Suprapubic skin (tissue), 4 donors: ENCODE results near the gene PAEP. TPM values are rescaled to one million over a fixed set of nuclear protein-coding genes. Genes with fewer than 3 reads are reported as not detected.

Experiments
- DNase-seq, 2 donors: peaks; one replicate each; pipeline ENCODE4 v3.0.0-alpha.2; 2019; ENCODE audit warnings: low spot score in 2 of 2
- H3K27ac ChIP-seq: fragments of 200-600 bp; sonication (generic); one replicate; pipeline ENCODE4 v1.5.1; 2019
- H3K27me3 ChIP-seq: fragments of 200-600 bp; sonication (generic); one replicate; pipeline ENCODE4 v1.5.1; 2019
- H3K36me3 ChIP-seq: fragments of 200-600 bp; sonication (generic); one replicate; pipeline ENCODE4 v1.5.1; 2019
- H3K4me1 ChIP-seq: fragments of 200-600 bp; sonication (generic); one replicate; pipeline ENCODE4 v1.5.1; 2019
- H3K4me3 ChIP-seq: fragments of 200-600 bp; sonication (generic); one replicate; pipeline ENCODE4 v1.5.1; 2019; ENCODE audit warnings: mild to moderate bottlenecking
- H3K9me3 ChIP-seq: fragments of 200-600 bp; sonication (generic); one replicate; pipeline ENCODE4 v1.5.1; 2019
- CTCF ChIP-seq, 2 donors: fragments of 200-600 bp in 1 of 2; fragments of 450-650 bp in 1 of 2; sonication (generic) in 1 of 2; IDR thresholded peaks; one replicate each; pipeline ENCODE4 v1.5.1; 2016 to 2019; ENCODE audit warnings: antibody characterized with exemption in 2 of 2, mild to moderate bottlenecking in 1 of 2, moderate library complexity in 1 of 2
- EP300 ChIP-seq: sonication (generic); formaldehyde crosslinking; IDR thresholded peaks from one replicate; pipeline ENCODE4 v1.6.1; 2017; ENCODE audit warnings: antibody characterized with exemption
- POLR2A ChIP-seq, 2 donors: fragments of 450-650 bp; IDR thresholded peaks; one replicate each; pipeline ENCODE4 v1.6.1; 2017; ENCODE audit warnings: antibody characterized with exemption in 2 of 2, mild to moderate bottlenecking in 2 of 2, moderate library complexity in 2 of 2
- POLR2AphosphoS5 ChIP-seq, 3 donors: sonication (generic); formaldehyde crosslinking; IDR thresholded peaks; one replicate each; pipeline ENCODE4 v1.6.1; 2017; ENCODE audit warnings: antibody characterized with exemption in 3 of 3
- WGBS: methylation state at CpG from one replicate; pipeline ENCODE4 v1.1.5; 2018; 5-methylcytosine and 5-hydroxymethylcytosine counted together
- total RNA-seq, 4 donors: library from RNA; depleted of rRNA; stranded (reverse); fragments of >200 nt; gene quantifications; one replicate each; pipeline ENCODE4 v1.1.0, GENCODE V29; 2016

Gene PAEP
- total RNA-seq, 4 donors from 2014 or later = 5.6 TPM; not detected in 3

DNA sequence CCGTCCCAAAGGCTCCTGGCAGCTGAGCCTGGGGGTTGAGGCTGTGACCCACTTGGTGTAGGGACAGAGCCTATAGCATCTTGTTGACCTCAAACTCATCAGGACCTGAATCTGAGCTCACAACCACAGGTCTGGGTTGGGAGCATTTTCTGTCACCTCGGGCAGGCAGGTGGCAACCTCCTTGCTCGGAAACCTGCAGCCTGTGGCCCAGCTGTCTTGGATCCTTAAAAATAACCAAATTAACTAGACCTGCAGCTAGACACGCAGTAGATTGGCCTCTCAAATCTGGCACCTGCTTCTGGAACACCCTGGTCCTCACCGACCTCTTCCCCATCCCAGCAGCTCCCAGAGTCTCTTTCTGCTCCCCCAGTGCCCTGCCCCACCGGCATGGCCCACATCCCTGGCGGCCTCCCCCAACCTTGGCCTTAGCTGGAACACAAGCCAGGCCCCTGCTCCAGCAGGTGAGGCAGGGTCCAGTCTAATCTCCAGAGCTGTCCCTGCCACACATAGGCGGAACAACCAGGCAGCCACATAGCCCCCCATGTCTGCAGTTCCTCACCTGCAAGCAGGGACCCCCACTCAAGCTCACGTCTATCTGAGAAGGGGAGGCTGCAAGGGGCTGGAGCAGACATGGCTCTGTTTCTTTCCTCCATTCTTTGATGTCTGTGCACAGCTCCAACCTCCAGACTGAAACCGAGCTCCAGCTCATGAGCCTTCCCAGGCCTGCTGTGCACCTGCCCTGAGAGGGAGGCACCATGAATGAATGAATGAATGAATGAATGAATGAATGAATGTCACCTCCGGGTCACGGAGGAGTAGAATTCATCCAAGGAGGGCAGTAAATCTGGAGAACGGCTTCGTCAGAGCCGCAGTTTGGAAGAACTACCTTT is 28.3 kb downstream of the PAEP start:
- H3K9me3 ChIP-seq = no peaks in the 10 kb centered on the region
- H3K27me3 ChIP-seq = peaks cover 30% of the 10 kb centered on the region
- no peak for TF ChIP-seq CTCF (IDR thresholded peaks at IDR 0.05)
- no peaks in the 10 kb centered on the region for H3K36me3 ChIP-seq
- no peak for DNase-seq
- H3K4me1 ChIP-seq = no peaks in the 10 kb centered on the region
- H3K4me3 ChIP-seq = no peak overlapping the region
- 73% methylated on average over 15 of the region's 15 CpGs for WGBS
- no peak overlapping the region for H3K27ac ChIP-seq

DNA sequence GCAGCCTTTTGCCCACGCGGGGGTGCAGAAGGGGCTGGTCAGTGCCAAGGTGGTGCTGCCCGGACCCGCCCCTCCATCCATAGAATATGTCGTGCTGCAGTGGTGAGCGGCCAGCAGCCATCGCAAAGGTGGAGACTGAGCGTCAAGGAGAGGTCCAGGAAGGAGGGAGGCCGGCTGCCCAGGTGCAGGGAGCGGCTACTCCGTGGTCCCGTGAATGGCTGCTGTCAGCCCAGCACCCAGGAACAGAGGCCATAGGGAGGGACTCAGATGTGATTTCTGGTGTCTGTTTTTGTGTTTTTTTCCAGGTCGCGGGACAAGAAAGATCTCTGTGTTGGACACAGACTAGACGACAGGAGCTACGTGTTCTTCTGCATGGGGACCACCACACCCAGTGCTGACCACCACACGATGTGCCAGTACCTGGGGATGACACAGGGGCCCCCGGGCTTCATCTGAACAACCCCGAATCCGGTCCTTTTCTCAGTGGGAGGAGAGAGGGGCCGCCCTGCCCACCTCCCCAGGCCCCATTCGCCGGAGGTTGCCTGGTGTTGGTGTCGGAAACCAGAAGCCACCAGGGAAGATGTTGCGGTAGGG is 29.0 kb downstream of the PAEP start:
- Histone ChIP-seq H3K4me1 (no peaks in the 10 kb centered on the region), H3K27ac (no peak overlapping the region), H3K27me3 (peaks cover 30% of the 10 kb centered on the region), H3K4me3 (no peak overlapping the region), H3K9me3 (no peaks in the 10 kb centered on the region), H3K36me3 (no peaks in the 10 kb centered on the region)
- DNase-seq = no peak
- WGBS = 75% methylated on average over 25 of the region's 25 CpGs
- TF ChIP-seq CTCF (IDR thresholded peaks at IDR 0.05) (no peak), POLR2AphosphoS5 (IDR thresholded peaks at IDR 0.05) (no peak), POLR2A (IDR thresholded peaks at IDR 0.05) (no peak), EP300 (no peak)

DNA sequence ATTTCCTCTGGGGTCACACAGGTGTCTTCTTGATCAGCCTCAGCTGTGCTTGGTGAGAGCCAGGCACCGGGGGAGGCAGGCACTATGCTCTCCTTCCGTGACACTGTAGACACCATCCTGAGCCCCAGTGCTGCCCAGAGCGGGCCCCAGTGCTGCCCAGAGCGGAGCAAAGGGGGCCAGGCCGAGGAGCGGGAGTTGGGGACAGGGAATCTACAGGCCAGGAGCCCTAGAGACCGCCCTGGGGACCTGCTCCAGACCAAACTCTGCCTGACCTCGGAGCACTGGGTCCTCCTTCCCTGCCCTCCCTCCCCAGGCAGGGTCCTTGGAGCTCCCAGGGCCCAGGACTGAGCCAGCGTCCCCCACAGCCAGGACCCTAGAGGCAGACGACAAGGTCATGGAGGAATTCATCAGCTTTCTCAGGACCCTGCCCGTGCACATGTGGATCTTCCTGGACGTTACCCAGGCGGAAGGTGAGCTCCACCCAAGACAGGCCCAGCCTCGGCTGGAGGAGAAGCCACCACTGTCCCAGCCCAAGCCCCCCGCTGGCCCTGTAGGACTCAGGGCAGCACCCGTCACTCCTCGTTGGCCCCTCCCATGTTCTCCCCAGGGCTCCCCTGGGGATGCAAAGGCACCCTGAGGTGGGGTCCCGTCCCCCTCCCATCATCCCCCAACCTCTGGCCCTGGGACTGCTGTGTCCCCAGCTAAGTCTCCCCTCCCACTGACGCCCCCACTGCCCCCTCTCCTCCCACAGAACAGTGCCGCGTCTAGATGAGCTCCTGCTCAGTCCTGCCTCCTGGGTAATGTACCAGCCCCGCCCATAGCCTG is 30.2 kb downstream of the PAEP start:
- TF ChIP-seq POLR2AphosphoS5 (IDR thresholded peaks at IDR 0.05) (no peak), EP300 (no peak), CTCF (IDR thresholded peaks at IDR 0.05) (no peak), POLR2A (IDR thresholded peaks at IDR 0.05) (no peak)
- Histone ChIP-seq H3K4me3 (no peak overlapping the region), H3K36me3 (no peaks in the 10 kb centered on the region), H3K27ac (no peak overlapping the region), H3K27me3 (peaks cover 33% of the 10 kb centered on the region), H3K4me1 (no peaks in the 10 kb centered on the region), H3K9me3 (no peaks in the 10 kb centered on the region)
- no peak for DNase-seq
- 63% methylated on average over 7 of the region's 22 CpGs for WGBS

DNA sequence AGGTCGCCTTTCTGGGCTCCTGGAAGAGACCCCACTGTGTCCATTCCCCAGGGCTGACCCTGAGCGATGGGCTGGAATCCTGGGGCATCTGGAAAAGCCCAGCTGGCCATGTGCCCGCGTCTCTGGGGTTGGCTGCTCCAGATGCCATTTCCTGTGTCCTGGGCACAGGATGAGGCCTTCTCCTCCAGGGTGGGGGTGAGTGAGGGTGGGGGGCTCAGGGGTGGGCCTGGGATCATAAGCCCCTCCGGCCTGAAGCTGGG is 30.7 kb downstream of the PAEP start:
- 100% methylated on average over 1 of the region's 5 CpGs for WGBS
- no peak for TF ChIP-seq POLR2A (IDR thresholded peaks at IDR 0.05)
- H3K27me3 ChIP-seq = peaks cover 32% of the 10 kb centered on the region
- DNase-seq = no peak
- no peaks in the 10 kb centered on the region for H3K36me3 ChIP-seq
- no peak overlapping the region for H3K4me3 ChIP-seq
- no peaks in the 10 kb centered on the region for H3K4me1 ChIP-seq
- no peaks in the 10 kb centered on the region for H3K9me3 ChIP-seq
- H3K27ac ChIP-seq = no peak overlapping the region

DNA sequence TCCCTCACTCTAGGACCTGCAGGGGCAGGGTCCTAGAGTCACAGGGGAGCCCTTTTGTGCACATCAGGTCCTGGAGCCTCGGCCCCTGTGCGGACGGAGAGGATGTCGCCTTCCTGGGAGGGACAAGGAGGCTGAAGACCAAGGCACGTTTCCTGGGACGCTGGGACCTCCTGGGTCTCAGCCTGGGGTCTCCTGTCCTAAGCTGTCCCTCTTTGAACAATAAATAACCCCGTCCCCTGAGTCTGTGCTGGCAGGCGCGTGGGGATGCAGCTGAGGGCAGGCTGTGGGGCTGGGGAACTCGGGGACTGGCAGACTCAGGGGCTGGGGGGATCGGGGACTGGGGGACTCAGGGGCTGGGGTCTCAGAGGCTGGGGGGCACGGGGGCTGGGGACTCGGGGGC is 31.1 kb downstream of the PAEP start:
- Histone ChIP-seq H3K27me3 (peaks cover 35% of the 10 kb centered on the region), H3K9me3 (no peaks in the 10 kb centered on the region), H3K27ac (no peak overlapping the region), H3K4me3 (no peak overlapping the region), H3K4me1 (no peaks in the 10 kb centered on the region), H3K36me3 (no peaks in the 10 kb centered on the region)
- 86% methylated on average over 6 of the region's 13 CpGs for WGBS
- TF ChIP-seq POLR2A (IDR thresholded peaks at IDR 0.05) (no peak), POLR2AphosphoS5 (IDR thresholded peaks at IDR 0.05) (no peak), EP300 (no peak), CTCF (IDR thresholded peaks at IDR 0.05) (no peak)
- DNase-seq = peak in 1 of 2 donors; percentile 69
